C4-2B (cell line): Measurements from ENCODE around the gene FGF19.

Experiments used
- CTCF ChIP-seq: fragments of 450-650 bp; conservative IDR thresholded peaks from 2 replicates; pipeline ENCODE4 v1.5.1; 2017; ENCODE audit warnings: mild to moderate bottlenecking
- ZFX ChIP-seq: fragments of 450-650 bp; IDR thresholded peaks from 2 replicates; pipeline ENCODE4 v1.6.1; 2017

- TF ChIP-seq CTCF (no peak), ZFX (no peak)
These were observed 44.8 kb upstream of the FGF19 start for GRCh38 chr11:69748637-69749036.
